GM19328 (cell line): ENCODE results near the gene PNPLA2.
A peak's percentile ranks its signal among the peaks of the same experiment; 100 is the strongest.

Source experiments
- ATAC-seq: cut with Tn5 transposase; IDR thresholded peaks from one replicate; pipeline ENCODE4 v1.9.1; 2021; ENCODE audit warnings: mild to moderate bottlenecking, moderate library complexity; ENCODE audit not compliant: unreplicated experiment

Gene PNPLA2

DNA sequence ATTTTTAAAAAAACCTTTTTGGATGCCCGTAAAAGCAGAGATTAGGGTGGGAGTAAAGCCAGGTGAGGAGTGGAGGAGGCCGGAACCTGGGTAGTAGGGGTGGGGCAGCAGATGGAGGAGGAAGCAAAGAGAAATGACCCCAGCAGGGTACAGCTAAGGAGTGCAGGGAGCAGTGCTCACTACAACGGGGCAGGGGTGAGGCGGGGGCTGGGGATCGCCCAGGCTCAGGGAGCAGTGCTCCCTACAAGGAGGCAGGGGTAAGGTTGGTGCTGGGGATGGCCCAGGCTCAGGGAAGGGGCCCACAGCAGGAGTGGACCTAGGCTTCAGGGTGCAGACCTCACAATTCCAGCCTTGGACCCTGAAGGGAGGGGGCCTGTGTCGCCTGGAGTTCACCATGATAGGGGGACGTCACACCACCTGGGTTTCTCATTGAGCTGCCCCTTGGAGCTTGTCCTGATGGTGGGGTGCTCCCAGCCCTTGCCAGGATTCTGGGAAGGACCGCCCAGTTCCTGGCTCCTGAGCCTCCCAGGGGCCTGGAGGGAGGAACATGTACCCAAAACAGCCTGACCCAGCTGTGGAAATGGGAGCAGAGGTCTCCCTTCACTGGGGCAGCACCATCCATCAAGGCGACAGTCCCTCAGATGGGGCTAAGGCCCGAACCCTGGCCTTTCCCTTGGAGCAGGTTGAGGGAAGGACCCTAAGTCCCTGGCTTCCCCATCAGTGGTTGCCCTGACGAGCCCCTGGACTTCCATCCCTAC, 2.9 kb upstream of the PNPLA2 start:
- no peak for ATAC-seq

DNA sequence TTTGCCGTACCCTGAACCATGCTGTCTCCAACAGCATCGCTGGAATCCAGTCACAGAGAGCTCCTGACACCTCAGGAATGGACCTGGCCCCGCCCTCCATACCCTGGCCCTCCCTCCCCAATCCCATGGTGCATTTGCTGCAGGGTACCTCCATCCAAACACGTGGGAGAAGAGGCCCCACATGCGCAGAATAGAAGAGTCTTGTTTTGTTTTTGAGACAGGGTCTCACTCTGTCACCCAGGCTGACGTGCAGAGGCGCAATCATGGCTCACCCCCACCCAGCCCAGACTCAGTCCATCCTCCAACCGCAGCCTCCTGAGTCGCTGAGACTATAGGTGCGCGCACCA, 2.3 kb upstream of the PNPLA2 start:
- no peak for ATAC-seq

DNA sequence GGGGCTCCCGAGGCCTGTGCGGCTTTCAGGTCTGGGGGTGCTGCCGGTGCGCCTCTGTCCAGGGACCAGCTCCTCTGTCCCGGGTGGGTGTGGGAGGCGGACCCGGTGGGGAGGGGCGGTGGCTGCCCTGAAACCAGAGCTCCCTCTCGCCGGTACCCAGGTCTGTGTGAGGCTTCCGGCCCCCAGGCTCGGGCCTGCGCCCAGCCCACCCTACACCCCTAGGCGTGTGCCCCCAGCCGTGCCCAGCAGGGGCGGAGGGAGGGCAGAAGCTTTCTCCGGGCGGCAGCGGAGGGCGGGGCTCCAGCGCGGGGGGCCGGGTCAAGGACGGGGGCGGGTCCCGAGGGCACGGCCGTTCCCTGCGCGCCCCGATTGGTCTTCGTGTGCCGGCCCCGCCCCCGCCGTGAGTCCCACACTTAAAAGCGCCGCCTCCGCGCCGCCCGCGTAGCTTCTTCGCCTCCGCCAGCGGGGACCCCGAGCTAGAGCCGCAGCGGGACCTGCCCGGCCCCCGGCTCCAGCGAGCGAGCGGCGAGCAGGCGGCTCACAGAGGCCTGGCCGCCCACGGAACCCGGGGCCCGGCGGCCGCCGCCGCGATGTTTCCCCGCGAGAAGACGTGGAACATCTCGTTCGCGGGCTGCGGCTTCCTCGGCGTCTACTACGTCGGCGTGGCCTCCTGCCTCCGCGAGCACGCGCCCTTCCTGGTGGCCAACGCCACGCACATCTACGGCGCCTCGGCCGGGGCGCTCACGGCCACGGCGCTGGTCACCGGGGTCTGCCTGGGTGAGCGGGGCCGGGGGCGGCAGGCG, 616 bp downstream of the PNPLA2 start:
- ATAC-seq, result peak; percentile 67

DNA sequence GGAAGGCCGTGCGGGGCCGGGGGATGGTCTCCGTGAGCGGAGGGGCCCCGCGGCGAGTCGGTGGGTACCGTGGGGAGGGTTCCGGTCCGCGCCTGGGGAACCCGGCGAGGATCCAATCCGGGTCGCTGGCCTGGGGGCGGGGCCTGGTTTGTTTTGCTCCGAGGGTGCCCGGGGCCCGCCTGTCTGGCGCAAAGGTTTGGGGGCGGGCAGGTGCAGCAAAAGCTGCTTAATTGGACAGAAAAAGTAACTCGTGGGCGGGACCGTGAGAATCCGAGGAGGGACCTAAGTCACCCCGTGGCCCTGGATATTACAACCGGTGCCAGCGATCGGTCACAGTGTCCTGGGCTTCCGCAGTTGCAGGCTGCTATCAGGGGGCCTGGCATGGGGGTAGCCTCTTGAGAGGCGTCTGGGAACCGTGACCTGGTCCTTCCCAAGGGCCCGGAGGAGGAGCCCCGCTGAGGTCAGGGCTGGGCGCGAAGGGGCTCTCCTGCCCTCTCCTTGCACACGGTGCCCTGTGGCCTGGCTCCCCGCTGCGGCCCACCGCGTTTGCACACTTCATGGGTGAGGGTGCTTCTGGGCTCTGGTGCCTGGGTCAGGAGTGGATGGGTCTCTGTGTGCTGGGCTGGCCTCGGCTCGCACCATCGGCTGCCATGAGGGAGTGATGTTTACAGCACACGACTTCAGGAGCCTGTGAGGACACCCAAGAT, 1.4 kb downstream of the PNPLA2 start:
- ATAC-seq, result peak; percentile 59

DNA sequence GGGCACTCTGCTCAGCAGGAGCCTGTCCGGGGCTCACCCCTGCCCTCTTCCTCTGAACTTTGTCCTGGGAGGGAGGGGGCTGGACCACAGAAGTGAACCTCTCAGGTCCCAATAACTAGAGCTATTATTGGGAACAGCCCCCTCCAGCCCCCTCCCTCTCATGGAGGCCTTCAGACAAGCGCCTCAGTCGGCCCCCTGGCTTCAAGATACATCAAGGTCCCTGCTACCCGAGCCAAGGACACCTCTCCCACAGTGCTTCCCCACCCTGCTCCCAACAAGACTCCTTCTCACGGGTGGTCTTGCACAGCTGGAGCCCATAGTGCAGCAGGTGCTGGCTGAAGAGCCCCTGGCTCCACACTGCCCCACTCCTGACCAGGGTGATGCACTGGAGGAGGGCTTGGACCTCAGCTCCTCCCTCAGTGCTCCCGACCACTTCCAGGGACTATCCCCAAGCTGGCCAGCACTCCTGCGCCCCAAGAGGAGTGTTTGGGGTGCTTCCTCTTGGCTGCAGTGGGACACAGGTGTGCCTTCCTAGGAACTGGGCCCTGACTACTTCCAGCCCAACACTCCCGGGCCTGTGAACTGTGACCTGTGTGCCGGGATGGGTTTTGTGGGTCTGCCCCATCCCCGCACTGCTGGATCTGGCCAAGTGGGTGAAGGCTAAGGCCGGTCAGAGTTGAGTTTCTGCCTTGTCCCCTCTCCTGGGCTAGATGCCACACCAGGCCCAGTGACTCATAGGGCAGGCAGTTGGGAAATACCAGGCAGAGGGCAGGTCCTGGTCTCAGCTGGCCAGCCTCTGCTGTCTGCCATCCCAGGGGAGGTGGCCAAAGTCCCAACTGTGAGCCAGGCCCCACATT, 2.2 kb downstream of the PNPLA2 start:
- ATAC-seq, result no peak

DNA sequence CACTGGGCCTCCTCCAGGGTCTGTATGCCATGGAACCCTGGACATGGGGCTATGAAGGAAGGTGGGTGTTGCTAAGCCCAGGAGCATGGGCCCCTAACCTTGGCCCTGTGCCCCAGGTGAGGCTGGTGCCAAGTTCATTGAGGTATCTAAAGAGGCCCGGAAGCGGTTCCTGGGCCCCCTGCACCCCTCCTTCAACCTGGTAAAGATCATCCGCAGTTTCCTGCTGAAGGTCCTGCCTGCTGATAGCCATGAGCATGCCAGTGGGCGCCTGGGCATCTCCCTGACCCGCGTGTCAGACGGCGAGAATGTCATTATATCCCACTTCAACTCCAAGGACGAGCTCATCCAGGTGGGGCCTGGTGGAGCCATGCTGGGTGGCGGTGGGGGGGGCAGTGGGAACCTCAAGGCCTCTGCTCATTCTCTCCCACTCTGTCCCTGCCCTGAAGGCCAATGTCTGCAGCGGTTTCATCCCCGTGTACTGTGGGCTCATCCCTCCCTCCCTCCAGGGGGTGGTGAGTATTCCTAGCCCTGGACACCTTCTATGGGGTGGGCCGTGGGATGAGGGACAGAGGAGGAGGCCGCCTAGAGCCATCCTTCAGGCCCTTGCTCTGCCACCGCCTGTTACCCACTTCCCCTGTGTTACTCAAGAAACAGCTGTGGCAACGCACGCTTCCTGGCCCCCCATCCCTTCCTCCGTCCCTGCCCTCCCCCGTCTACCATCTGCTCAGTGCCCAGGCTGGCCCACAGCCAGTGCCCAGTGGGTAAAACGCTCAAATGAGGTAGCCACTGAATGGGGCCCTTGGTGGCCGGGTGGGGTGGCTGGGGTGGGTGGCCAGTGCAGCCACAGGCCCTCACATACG, 3.0 kb downstream of the PNPLA2 start:
- no peak for ATAC-seq

DNA sequence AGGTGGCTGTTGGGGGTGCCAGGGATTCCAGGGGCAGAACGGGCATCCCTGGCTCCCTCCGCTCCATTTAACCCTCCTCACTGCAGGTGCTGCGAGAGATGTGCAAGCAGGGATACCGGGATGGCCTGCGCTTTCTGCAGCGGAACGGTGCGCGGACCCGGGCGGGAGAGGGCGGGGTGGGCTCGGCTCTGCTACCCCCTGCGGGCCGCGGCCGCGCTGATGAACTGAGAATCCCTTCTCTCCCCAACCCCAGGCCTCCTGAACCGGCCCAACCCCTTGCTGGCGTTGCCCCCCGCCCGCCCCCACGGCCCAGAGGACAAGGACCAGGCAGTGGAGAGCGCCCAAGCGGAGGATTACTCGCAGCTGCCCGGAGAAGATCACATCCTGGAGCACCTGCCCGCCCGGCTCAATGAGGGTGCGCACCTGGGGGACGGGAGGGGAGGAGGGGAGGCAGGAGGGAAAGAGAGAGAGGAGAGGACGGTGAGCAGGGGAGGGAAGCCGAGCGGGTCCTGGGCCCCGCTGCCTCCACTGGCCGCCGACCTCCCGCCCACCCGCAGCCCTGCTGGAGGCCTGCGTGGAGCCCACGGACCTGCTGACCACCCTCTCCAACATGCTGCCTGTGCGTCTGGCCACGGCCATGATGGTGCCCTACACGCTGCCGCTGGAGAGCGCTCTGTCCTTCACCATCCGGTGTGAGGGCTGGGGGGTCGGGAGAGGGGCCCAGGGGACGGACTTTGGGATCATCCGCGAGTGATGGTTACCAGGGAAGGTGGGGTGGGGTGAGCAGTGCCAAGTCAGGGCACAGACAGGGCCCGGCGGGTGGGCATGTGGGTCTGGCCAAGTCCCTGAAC, 5.0 kb downstream of the PNPLA2 start:
- ATAC-seq, result no peak

DNA sequence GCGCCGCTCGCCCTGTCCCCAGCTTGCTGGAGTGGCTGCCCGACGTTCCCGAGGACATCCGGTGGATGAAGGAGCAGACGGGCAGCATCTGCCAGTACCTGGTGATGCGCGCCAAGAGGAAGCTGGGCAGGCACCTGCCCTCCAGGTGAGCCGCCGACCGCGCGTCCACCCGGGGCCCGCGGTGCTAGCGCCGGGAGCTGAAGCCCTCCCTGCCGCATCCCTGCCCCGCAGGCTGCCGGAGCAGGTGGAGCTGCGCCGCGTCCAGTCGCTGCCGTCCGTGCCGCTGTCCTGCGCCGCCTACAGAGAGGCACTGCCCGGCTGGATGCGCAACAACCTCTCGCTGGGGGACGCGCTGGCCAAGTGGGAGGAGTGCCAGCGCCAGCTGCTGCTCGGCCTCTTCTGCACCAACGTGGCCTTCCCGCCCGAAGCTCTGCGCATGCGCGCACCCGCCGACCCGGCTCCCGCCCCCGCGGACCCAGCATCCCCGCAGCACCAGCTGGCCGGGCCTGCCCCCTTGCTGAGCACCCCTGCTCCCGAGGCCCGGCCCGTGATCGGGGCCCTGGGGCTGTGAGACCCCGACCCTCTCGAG, 5.7 kb downstream of the PNPLA2 start:
- no peak for ATAC-seq

DNA sequence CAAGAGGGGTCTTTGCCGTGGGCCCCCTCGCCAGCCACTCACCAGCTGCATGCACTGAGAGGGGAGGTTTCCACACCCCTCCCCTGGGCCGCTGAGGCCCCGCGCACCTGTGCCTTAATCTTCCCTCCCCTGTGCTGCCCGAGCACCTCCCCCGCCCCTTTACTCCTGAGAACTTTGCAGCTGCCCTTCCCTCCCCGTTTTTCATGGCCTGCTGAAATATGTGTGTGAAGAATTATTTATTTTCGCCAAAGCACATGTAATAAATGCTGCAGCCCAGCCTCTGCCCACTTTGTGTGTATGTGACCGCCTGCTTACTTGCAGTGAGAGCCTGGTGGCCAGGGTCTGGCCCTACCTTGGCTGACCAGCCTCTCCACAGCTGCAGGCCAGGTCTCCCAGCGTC, 6.2 kb downstream of the PNPLA2 start:
- ATAC-seq, result no peak

DNA sequence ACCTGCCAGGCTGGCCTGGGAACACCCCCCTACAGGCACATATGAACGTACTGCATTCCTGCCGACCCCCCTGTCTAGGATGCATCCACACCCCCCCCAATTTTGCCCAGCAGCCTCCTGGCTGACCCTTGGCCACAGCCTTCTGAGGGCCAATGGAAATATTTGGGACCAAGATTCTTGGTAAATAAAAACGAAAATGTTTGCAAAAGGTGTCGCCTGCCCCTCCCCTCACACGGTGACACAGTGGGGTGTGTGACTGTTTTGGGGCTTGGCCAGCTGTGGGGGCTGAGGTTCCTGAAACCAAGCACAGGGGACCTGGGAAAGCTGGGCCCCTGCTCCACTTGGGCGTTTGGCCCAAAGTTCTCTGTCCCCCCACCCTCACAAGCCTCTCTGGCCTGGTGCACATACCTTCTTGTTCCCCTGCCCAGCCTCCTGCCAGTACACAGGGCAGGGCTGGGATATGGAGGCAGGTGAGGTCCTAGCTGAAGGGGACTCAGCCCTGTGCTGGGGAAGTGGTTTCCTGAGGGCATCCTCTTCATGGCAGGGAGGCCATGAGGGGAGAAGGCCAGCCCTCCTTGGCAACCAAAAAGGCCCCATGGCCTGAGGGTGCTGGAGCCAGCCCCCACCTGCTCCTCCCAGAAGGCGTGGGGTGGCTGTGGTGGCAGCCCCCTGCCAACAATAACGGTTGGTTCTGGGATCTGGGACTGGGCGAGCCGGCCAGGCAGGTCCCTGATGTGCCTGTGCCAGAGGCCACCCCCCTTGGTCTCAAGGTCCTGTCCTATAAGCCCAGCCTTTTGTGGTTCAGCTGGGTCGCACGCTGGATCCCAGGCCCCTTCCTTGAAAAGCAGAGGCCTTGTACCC, 6.9 kb downstream of the PNPLA2 start:
- ATAC-seq, result no peak

DNA sequence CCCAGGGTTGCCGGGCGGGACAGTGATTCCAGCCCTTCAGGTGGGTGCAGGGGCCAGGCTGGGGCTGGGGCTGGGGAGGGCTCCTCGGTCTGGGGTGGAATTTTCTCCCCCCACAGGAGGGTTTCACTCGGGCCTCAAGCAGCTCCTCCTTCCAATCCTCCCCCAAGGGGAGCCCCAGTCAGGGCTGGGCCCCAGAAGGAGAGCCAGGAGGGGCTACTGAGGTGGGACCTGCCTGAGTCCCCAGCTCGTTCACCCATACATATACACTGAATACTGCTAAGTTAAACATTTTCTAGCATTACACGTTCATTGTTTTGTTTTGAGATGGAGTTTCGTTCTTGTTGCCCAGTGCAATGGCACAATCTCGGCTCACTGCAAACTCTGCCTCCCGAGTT, 7.5 kb downstream of the PNPLA2 start:
- ATAC-seq, result no peak

DNA sequence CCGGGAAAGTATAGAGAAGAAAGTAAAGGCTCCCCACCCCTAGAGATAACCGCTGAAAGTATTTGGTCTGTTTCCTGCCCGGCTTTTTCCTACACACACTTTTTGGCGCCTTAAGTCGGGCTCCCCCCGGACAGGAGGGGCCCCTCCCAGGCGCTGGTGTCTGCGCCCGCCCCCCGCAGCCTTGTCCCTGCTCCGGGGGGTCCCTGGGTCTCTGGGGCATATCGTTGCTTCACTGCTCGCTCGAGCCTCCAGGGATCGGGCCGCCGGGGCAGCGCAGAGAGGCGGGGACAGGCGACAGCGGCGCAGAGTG, 8.1 kb downstream of the PNPLA2 start:
- ATAC-seq, result no peak

DNA sequence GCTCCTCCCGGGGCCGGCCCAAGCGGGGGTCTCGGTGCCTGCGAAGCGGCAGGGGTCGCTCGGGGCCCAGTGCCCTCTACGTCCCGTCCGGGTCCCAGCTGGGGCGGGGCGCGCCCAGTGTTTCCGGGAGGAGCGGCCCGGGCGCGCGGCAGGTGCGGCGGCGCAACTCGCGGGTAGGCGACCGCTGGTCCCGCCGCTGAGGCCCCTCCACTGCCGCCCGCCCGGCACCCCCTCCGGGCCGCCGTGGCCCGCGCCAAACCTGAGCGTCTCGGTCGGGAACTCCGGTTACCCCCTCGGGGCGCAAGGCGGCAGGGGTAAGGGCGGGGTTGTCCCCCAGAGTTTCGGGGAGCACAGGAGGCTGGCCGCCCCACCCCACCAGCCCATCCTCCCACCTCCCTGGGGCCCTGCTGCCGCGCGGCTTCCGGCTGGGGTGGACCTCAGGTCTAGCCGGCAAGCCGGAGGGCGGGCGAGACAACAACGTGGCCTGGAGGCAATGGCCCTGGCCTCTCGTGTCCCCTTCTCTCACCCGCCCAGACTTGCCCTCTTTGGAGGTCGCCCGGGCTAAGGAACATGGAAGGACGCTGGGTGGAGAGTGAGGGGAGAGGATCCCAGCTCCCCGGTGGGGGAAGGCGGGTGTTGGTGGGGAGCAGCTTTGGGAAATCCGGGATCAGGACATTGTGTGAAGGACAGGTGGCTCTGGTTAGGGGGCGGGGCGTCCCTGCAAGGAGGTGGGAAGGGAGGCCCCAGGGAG, 8.6 kb downstream of the PNPLA2 start:
- no peak for ATAC-seq

DNA sequence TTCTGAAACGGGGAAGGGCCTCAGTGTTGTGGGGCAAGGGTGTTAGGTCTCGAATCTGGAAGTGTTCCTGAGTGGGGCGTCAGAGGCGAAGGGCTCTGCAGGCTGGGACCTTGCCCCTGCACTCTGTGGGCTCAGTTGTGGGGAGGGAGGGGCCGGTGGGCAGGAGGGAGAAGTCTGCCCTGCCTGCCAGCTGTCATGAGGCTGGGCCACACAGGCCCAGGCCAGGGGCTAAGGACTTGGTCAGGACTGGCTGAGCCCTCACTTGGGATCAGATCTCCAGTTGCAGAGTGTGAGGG, 9.1 kb downstream of the PNPLA2 start, which contains the start of gene CRACR2B:
CRACR2B (plus strand) TSS at position 23 of the 296 bp plus-strand sequence. CDS start 689 bp downstream, outside the sequence.
- no peak for ATAC-seq

DNA sequence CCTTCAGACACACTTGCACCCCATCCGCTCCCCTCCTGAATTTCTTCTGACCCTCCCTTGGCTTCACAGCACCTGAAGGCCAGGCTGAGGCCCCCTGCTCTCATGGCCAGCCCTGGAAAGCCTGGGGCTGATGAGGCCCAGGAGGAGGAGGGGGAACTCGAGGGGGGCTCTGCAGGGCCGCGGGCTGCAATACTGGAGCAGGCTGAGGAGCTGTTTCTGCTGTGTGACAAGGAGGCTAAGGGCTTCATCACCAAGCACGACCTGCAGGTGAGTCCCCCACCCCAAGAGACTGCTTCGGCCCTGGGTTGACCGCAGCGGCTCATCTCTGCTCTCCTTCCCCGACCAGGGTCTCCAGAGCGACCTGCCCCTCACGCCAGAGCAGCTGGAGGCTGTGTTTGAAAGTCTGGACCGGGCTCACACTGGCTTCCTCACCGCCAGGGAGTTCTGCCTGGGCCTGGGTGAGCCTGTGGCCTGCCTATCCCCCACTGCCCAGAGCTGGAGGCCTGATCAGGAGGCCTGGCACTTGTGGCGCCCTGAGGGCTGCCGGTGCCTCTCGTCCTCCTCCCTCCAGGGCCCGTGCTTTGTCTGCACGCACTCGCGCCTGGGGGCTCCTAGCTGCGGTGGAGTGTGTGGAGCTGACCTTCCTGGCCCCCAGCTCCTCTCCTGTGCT, 9.9 kb downstream of the PNPLA2 start:
- no peak for ATAC-seq

DNA sequence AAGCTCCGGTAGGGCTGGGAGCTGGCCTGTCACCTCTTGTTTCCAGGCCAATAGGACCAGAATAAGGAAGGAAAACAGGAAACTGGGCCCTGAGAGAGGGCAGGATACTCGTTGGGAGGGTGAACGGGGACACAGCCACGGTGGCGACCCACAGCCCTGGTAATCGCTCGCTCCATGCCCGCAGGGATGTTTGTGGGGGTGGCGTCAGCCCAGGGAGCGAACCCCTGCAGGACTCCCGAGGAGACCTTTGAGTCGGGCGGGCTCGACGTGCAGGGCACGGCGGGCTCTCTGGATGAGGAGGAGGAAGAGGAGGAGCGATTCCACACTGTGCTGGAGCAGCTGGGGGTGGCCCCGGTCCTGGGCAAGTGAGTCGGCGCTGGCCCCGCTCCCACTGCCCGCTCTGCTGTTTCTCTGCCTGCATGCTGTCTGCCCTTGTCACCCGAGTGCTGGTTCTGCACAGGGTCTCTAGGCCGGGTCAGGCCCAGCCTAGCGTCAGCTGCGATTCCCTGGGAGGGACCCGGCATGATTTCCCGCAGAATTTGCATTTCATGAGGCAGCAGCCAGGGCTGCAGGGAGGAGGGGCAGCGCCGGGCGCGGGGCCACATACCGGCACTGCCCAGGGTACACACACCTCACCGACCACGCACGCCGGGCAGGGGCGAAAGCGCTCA, 10.6 kb downstream of the PNPLA2 start:
- no peak for ATAC-seq
